ENCODE measurements around the gene RBPJL. TPM values are rescaled to one million over a fixed set of nuclear protein-coding genes. Genes with fewer than 3 reads are reported as not detected.
A peak's percentile ranks its signal among the peaks of the same experiment; 100 is the strongest.

RBPJL gene
- polyA plus RNA-seq, 3 donors = not detected

DNA sequence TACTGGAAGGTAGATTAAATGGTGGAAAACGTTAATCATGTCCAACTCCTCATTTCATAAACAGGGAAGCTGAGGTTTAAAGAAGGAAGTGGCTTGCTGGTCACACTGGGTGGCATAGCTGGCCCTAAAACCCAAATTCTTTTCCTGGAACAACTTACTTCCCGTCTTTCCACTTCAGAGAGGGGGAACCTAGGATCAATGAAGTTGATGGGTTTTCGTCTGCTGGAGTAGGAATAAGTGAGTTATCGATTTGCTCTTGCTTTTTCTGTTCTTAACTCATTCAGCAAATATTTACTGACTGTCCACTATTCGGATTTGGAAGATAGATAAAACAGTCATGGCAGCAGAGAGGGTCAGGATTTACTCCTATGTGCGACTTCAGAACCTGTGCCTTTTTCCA, 55.2 kb downstream of the RBPJL start:
- no peak for DNase-seq

DNA sequence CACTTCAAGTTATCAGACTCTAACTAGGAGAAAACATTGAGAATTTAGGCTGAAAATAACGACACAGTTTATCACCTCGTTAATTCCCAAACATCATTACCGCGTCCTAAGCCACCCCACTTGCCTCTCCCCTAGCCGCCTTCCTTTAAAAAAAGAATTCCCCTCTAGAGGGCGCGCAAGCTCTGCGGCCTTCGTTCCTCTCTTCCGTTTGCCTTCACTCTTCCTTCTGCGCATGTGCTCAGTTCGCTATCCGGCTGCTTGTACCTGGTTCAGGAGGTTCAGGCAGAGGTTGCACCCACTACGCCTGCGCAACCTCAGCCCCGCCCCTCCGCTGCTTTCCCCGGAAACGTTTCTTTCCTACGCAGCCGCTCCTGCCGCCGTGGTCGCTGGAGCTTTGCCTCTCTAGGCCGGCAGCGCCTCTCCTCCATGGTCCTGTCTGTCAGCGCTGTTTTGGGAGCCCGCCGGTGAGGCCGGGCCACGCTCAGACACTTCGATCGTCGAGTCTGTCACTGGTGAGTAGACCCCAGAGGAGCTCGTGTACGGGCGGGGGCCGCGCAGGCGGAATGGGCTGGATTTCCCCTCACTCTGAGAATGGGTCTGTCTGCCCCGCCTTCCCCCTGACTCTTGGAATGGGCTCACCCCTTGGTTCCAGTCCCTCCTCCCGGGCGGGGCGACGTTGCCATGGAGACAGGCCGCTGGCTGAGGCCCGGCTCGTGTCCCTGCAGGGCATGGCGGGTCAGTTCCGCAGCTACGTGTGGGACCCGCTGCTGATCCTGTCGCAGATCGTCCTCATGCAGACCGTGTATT, 56.4 kb downstream of the RBPJL start, which contains the start of gene SYS1:
Gene SYS1, plus strand, starts transcription at position 353 of the 807 bp plus-strand sequence. Its CDS starts 376 bp downstream, at position 729.
- DNase-seq = peak; percentile 99

GRCh38 chr20:45363611-45364492, 57.2 kb downstream of the RBPJL start:
- DNase-seq = no peak

- DNase-seq = no peak
These were observed 58.9 kb downstream of the RBPJL start for GRCh38 chr20:45365444-45365970.

DNA sequence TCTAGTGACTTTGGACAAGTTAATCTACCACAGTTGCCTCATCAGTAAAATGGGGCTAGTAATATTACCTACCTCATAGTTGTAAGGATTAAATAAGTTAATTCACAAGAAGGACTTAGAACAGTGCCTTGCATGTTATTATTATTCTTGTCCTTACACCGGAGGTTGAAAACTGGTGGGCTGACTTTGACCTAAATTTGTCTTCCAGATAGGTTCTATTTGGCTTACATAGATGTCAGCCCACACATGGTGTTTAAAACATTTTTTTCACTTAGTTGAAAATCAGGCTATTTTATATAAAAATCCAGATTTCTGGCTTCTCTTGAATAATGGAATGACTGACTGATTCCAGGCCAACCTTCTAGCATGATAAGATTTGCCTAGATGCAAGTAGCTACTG, 59.6 kb downstream of the RBPJL start:
- no peak for DNase-seq

- DNase-seq = no peak
These were observed 60.0 kb downstream of the RBPJL start for GRCh38 chr20:45366631-45367030.

DNA sequence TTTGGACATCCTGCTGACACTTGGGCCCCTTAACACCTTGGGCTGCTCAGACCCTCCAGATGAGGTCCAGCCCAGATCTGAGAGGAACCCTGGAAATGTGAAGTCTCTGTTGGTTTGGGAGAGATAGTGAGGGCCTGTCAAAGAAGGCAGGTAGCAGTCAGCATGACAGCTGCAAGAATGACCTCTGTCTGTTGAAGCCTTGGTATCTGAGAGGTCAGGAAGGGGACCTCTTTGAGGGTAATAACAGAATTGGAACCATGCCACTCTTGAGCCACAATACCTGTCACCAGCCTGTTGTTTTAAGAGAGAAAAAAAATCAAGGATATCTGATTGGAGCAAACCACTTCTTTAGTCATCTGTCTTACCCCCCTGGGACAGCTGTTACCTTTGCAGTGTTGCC, 60.5 kb downstream of the RBPJL start:
- DNase-seq = no peak

Other genes with a start within 250 kb of the RBPJL start
- under 1 TPM; 0.43 to 0.77 (median 0.55) TPM for gene KCNS1, start 205.7 kb upstream of the RBPJL start, polyA plus RNA-seq (ENCODE audit: insufficient read length in 3 of 3)
- not detected for gene WFDC5, start 191.7 kb upstream of the RBPJL start, polyA plus RNA-seq (ENCODE audit: insufficient read length in 3 of 3)
- gene WFDC12, start 182.4 kb upstream of the RBPJL start, polyA plus RNA-seq (ENCODE audit: insufficient read length in 3 of 3) = not detected
- not detected for gene PI3, start 131.9 kb upstream of the RBPJL start, polyA plus RNA-seq (ENCODE audit: insufficient read length in 3 of 3)
- gene SEMG1, start 99.8 kb upstream of the RBPJL start, polyA plus RNA-seq (ENCODE audit: insufficient read length in 3 of 3) = under 1 TPM in 1 of 3 donors, not detected in 2; 0.16 TPM
- under 1 TPM in 1 of 3 donors, not detected in 2; 0.10 TPM for gene SEMG2, start 85.5 kb upstream of the RBPJL start, polyA plus RNA-seq (ENCODE audit: insufficient read length in 3 of 3)
- under 1 TPM in 2 of 3 donors, not detected in 1; 0.28 to 0.69 TPM for gene SLPI, start 52.3 kb upstream of the RBPJL start, polyA plus RNA-seq (ENCODE audit: insufficient read length in 3 of 3)
- gene MATN4, start 1.5 kb downstream of the RBPJL start, polyA plus RNA-seq (ENCODE audit: insufficient read length in 3 of 3) = under 1 TPM; 0.21 to 0.43 (median 0.34) TPM
- gene SDC4, start 41.6 kb downstream of the RBPJL start, polyA plus RNA-seq (ENCODE audit: insufficient read length in 3 of 3) = 100 to 1,000 TPM; 136 to 187 (median 157) TPM
- gene SYS1, start 56.3 kb downstream of the RBPJL start, polyA plus RNA-seq (ENCODE audit: insufficient read length in 3 of 3) = 10 to 100 TPM; 32.0 to 36.5 (median 36.1) TPM
- 1 to 10 TPM; 1.3 to 3.0 (median 2.0) TPM for gene TP53TG5, start 71.5 kb downstream of the RBPJL start, polyA plus RNA-seq (ENCODE audit: insufficient read length in 3 of 3)
- 10 to 100 TPM; 24.3 to 25.7 (median 24.8) TPM for gene DBNDD2, start 101.4 kb downstream of the RBPJL start, polyA plus RNA-seq (ENCODE audit: insufficient read length in 3 of 3)
- 10 to 100 TPM; 98.2 to 99.1 (median 98.8) TPM for gene PIGT, start 109.3 kb downstream of the RBPJL start, polyA plus RNA-seq (ENCODE audit: insufficient read length in 3 of 3)
- gene WFDC2, start 162.9 kb downstream of the RBPJL start, polyA plus RNA-seq (ENCODE audit: insufficient read length in 3 of 3) = 100 to 1,000 TPM; 204 to 219 (median 205) TPM
- gene SPINT3, start 208.8 kb downstream of the RBPJL start, polyA plus RNA-seq (ENCODE audit: insufficient read length in 3 of 3) = not detected
- gene WFDC6, start 232.6 kb downstream of the RBPJL start, polyA plus RNA-seq (ENCODE audit: insufficient read length in 3 of 3) = under 1 TPM in 1 of 3 donors, not detected in 2; 0.37 TPM
- gene EPPIN, start 240.6 kb downstream of the RBPJL start, polyA plus RNA-seq (ENCODE audit: insufficient read length in 3 of 3) = under 1 TPM; 0.20 to 0.47 (median 0.36) TPM

Measured in renal pelvis (tissue), 4 donors.